Upper lobe of left lung (tissue), 6 donors: ENCODE measurements around the gene SURF4. TPM values are rescaled to one million over a fixed set of nuclear protein-coding genes. Genes with fewer than 3 reads are reported as not detected.

Source experiments
- ATAC-seq, 2 donors: fragments of 200-7000 bp; cut with Tn5 transposase; one replicate each; pipeline ENCODE4 v1.9.1; 2022; ENCODE audit warnings: mild to moderate bottlenecking in 2 of 2, moderate library complexity in 2 of 2; ENCODE audit not compliant: low FRiP score in 2 of 2
- DNase-seq, 2 donors: peaks; one replicate each; pipeline ENCODE4 v3.0.0-alpha.2; 2019 to 2020
- H3K27ac ChIP-seq, 4 donors: fragments of 200-600 bp; sonication (generic); one replicate each; pipeline ENCODE4 v1.5.1; 2016 to 2019
- H3K27me3 ChIP-seq, 4 donors: fragments of 200-600 bp; sonication (generic); one replicate each; pipeline ENCODE4 v1.5.1; 2017 to 2019
- H3K36me3 ChIP-seq, 4 donors: fragments of 200-600 bp; sonication (generic); one replicate each; pipeline ENCODE4 v1.5.1; 2016 to 2019
- H3K4me1 ChIP-seq, 4 donors: fragments of 200-600 bp; sonication (generic); one replicate each; pipeline ENCODE4 v1.5.1; 2018 to 2019
- H3K4me3 ChIP-seq, 4 donors: fragments of 200-600 bp; sonication (generic); one replicate each; pipeline ENCODE4 v1.5.1; 2017 to 2019; ENCODE audit warnings: mild to moderate bottlenecking in 2 of 4, moderate library complexity in 1 of 4
- H3K9me3 ChIP-seq, 4 donors: fragments of 200-600 bp; sonication (generic); one replicate each; pipeline ENCODE4 v1.5.1; 2018 to 2019
- CTCF ChIP-seq, 6 experiments: fragments of 450-650 bp in 4 of 6; fragments of 200-600 bp in 2 of 6; sonication (generic) in 2 of 6; IDR thresholded peaks; one replicate each; pipeline ENCODE4 v1.5.1; 2016 to 2019; ENCODE audit warnings: antibody characterized with exemption in 6 of 6
- EP300 ChIP-seq, 4 donors: sonication (generic); formaldehyde crosslinking; IDR thresholded peaks; one replicate each; pipeline ENCODE4 v1.5.1; 2017; ENCODE audit warnings: antibody characterized with exemption in 4 of 4, control low read depth in 2 of 4
- POLR2A ChIP-seq, 4 donors: fragments of 450-650 bp; IDR thresholded peaks; one replicate each; pipeline ENCODE4 v1.5.1; 2016 to 2017; ENCODE audit warnings: antibody characterized with exemption in 4 of 4, mild to moderate bottlenecking in 2 of 4
- POLR2AphosphoS5 ChIP-seq, 2 donors: sonication (generic); formaldehyde crosslinking; IDR thresholded peaks; one replicate each; pipeline ENCODE4 v1.5.1; 2017; ENCODE audit warnings: antibody characterized with exemption in 2 of 2
- WGBS, 2 donors: methylation state at CpG; one replicate each; pipeline ENCODE4 v1.1.5; 2017 to 2018; 5-methylcytosine and 5-hydroxymethylcytosine counted together
- total RNA-seq, 6 donors: library from RNA; depleted of rRNA in 4 of 6; stranded (reverse); fragments of >200 nt in 4 of 6; gene quantifications; one replicate each; pipeline versions ENCODE4 v1.1.0 to v1.2.1, GENCODE V29; 2016 to 2021
- donor health status: DM: no; HTN: no; CAD: no; lungs with moderate emphysema.
- donor health status: DM: no; HTN: yes; CAD: no; lungs with severe emphysema.

Gene SURF4
- total RNA-seq, 6 donors from 2014 or later, result 66.0 to 208 (median 137) TPM

GRCh38 chr9:133366435-133366834, 9.4 kb downstream of the SURF4 start:
- TF ChIP-seq POLR2AphosphoS5 (IDR thresholded peaks at IDR 0.05) (no peak), EP300 (IDR thresholded peaks at IDR 0.05) (no peak), CTCF (IDR thresholded peaks at IDR 0.05) (no peak), POLR2A (IDR thresholded peaks at IDR 0.05) (no peak)
- Histone ChIP-seq H3K27ac (no peak overlapping the region), H3K27me3 (no peaks in the 10 kb centered on the region), H3K4me1 (peaks cover 33 to 40% (median 38%) of the 10 kb centered on the region in 4 donors), H3K4me3 (no peak overlapping the region), H3K36me3 (peaks cover 34 to 91% (median 56%) of the 10 kb centered on the region in 4 donors), H3K9me3 (no peaks in the 10 kb centered on the region)
- no peak for ATAC-seq
- no peak for DNase-seq
- 89 to 93% methylated on average over 9 to 11 of the region's 11 CpGs for WGBS, 2 donors

DNA sequence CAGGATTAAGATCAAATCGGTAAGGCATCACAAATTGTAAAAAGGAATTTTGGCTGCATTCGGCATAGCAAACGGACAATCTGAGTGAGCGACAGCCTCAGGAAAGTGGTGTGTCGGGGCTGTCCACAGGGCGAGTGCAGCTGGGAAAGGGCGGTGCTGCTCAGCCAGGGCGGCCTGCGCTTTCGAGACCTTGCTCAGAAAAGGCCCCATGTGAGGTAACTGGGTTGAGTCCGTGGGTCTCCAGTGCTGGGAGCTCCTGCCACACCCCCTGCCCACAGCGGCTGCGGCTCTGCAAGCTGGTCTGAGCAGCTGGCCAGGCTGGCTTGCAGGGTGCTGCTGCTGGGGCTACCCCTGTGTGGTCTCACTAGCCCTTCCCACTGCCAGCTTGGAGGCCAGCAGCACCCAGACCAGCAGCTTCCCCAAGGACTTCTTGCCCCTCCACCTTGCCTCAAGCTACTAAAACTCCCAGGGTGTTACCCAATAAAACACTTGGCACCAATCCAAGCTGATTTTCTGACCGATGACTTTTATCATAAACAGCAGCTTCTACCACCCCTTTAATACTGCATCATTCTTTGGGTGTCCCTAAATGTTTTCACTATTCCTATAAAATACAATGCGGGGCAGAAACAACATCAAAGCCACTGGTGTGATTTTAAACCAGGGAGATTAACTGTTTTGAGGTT, 13.4 kb downstream of the SURF4 start:
- Histone ChIP-seq H3K4me1 (peaks cover 5 to 18% (median 7%) of the 10 kb centered on the region in 4 donors), H3K9me3 (no peaks in the 10 kb centered on the region), H3K36me3 (peaks cover 37 to 85% (median 70%) of the 10 kb centered on the region in 4 donors), H3K27ac (no peak overlapping the region), H3K27me3 (no peaks in the 10 kb centered on the region), H3K4me3 (no peak overlapping the region)
- DNase-seq (peak in 1 of 2 donors; percentile 80), ATAC-seq (no peak)
- TF ChIP-seq CTCF (IDR thresholded peaks at IDR 0.05), result no peak
- TF ChIP-seq EP300 (IDR thresholded peaks at IDR 0.05), result no peak
- TF ChIP-seq POLR2AphosphoS5 (IDR thresholded peaks at IDR 0.05), result no peak
- no peak for TF ChIP-seq POLR2A (IDR thresholded peaks at IDR 0.05)
- WGBS, 2 donors, result 87 to 92% methylated on average over 14 to 15 of the region's 15 CpGs

- peaks cover 32 to 76% (median 61%) of the 10 kb centered on the region in 4 donors for H3K36me3 ChIP-seq
- DNase-seq (no peak), ATAC-seq (no peak)
- H3K4me3 ChIP-seq, result no peak overlapping the region
- H3K27ac ChIP-seq, result no peak overlapping the region
- H3K27me3 ChIP-seq, result no peaks in the 10 kb centered on the region
- TF ChIP-seq EP300 (IDR thresholded peaks at IDR 0.05) (no peak), POLR2AphosphoS5 (IDR thresholded peaks at IDR 0.05) (no peak), CTCF (IDR thresholded peaks at IDR 0.05) (no peak), POLR2A (IDR thresholded peaks at IDR 0.05) (no peak)
- 80 to 84% methylated on average over 13 of the region's 13 CpGs for WGBS, 2 donors
- H3K4me1 ChIP-seq, result peaks cover 12 to 26% (median 14%) of the 10 kb centered on the region in 4 donors
- no peaks in the 10 kb centered on the region for H3K9me3 ChIP-seq
Measured at GRCh38 chr9:133361507-133362092, 14.3 kb downstream of the SURF4 start.

DNA sequence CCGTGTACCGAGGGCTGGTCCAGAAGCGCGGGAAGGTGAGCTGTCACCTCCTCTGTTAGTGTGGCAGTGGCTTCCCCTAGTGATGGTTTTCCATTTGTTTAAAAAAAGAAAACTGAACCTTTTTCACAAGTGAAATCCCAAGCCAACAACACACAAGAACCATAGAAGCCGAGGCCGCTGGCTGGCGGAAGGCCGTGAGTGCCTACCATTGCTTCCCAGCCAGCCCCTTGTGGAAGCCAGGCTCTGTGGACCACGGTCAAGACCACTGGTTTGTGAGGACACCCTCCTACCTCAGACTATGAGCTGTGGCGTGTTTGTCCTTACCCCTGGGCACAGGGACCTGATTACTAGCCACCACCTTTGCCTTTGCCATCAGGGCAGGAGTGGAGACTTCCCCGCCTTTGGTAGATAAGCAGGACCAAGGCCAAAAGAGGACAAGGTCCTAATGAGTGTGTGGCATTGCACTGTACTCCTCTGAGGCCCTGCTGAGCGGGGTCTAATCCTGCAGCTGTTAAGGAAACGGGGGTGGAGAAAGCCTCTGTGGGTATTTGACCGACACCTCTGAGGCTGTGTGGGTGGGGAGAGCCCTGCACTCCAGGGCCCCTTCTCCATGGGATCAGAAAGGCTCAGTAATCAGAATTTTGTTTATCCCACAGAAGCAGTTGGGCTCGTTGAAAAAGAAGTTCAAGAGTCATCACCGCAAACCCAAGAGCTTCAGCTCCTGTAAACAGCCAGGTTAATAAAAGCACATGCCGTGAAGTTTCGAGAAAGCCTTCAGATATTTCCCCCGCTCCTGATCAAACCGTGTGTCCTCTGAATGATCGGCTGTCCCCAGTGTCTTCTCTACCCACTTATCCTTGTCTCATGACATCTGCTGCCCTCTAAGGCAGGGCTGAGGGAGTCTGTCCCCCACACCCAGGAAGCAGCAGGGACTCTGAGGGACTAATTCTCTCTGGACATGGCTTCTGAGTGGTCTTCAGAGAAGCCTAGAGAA, 15.2 kb downstream of the SURF4 start:
- no peak for TF ChIP-seq CTCF (IDR thresholded peaks at IDR 0.05)
- TF ChIP-seq POLR2A (IDR thresholded peaks at IDR 0.05), result no peak
- no peak for TF ChIP-seq POLR2AphosphoS5 (IDR thresholded peaks at IDR 0.05)
- Histone ChIP-seq H3K4me3 (no peak overlapping the region), H3K36me3 (peaks cover 27 to 67% (median 52%) of the 10 kb centered on the region in 4 donors), H3K27ac (no peak overlapping the region), H3K9me3 (no peaks in the 10 kb centered on the region), H3K27me3 (no peaks in the 10 kb centered on the region), H3K4me1 (peaks cover 13 to 30% (median 16%) of the 10 kb centered on the region in 4 donors)
- WGBS, 2 donors, result 86% methylated on average over 21 of the region's 21 CpGs
- DNase-seq (no peak), ATAC-seq (no peak)
